GM19438 (cell line): ENCODE results near the gene GNA15.
"Not testable (repeated sequence)": the region's sequence is repeated elsewhere in the genome, so short reads cannot be mapped to it uniquely, and the experiment has no call there.

Experiments used
- ATAC-seq: cut with Tn5 transposase; IDR thresholded peaks from one replicate; pipeline ENCODE4 v1.9.1; 2021; ENCODE audit warnings: low read depth; ENCODE audit not compliant: unreplicated experiment

The GNA15 gene

DNA sequence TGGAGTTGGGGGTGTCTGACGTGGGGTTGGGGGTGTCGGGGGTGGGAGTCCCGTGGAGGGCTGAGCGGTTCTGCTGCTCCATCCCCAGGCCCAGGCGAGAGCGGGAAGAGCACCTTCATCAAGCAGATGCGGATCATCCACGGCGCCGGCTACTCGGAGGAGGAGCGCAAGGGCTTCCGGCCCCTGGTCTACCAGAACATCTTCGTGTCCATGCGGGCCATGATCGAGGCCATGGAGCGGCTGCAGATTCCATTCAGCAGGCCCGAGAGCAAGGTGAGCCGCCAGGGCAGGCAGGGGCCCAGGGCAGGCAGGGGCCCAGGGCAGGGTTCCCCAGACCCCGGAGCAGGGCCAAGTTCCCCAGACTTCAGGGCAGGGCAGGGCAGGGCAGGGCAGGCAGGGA, 12.7 kb downstream of the GNA15 start:
- no peak for ATAC-seq

DNA sequence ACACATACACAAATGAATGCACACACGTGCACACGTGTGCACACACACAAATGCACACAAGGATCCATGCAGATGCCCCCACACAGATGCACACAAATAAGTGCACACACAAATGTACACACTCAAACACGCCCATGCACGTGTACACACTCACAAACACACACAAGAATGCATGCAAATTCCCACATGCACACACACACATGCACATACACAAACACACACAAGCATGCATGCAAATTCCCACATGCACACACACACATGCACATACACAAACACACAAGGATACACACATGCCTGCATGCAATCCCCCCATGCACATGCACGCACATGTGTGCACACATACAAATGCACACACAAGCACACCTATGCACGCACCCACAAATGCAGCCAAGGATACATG, 13.3 kb downstream of the GNA15 start:
- no peak for ATAC-seq

DNA sequence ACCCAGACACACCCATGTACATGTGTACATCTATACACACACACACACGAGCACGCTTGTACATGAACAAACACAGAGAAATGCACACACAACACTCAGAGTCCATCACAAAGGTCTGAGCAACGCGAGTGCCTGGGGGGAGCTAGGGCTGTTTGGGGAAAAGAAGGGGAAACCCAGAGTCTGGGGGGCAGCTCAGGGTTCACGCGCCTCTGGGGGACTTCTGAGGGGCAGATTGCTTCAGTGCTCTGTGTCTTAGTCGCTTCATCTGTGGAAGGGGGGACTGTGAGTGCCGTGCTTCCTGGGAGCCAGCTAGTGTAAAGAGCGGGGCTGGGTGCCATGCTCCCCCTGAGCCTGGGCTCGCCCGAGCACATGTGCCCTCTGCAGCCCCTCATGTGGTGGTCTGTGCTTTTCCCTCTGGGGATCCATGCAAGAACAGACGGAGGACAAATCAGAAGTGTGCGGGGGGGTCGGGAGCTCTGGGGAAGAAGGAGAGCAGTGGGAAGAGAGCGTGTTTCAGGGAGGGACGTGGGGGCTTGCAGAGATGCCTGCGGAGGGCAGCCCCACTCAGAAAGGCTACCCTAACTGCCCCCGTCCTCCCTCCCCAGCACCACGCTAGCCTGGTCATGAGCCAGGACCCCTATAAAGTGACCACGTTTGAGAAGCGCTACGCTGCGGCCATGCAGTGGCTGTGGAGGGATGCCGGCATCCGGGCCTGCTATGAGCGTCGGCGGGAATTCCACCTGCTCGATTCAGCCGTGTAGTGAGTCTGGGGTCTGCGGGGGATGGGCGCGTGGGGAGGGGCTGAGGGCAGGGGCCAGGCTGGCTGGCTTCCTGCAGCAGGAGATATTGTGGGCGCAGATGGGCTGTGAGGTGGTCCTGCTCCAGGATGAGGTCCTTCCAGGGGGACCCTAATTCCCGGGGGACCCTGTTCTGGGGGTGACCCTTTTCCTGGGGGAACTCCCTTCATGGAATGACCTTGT, 14.0 kb downstream of the GNA15 start:
- no peak for ATAC-seq

DNA sequence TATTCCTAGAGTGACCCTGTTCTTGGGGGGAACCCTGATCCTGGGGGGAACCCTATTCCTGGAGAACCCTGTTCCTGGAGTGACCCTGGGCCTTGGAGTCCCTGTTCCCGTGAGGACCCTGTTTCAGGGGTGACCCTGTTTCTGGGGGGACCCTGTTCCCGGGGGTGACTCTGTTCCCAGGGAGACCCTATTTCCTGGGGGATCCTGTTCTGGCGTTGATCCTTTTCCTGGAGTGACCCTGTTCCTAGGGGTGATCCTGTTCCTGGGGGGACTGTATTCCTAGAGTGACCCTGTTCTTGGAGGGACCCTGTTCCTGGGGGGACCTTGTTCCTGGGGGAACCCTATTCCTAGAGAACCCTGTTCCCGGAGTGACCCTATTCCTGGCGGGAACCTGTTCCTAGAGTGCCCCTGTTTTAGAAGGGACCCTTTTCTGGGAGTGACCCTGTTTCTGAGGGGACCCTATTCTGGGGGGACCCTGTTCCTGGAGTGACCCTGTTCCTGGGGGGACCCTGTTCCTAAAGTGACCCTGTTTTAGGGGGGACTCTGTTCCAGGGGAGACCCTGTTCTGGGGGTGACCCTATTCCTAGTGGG, 15.0 kb downstream of the GNA15 start:
- ATAC-seq: no peak

DNA sequence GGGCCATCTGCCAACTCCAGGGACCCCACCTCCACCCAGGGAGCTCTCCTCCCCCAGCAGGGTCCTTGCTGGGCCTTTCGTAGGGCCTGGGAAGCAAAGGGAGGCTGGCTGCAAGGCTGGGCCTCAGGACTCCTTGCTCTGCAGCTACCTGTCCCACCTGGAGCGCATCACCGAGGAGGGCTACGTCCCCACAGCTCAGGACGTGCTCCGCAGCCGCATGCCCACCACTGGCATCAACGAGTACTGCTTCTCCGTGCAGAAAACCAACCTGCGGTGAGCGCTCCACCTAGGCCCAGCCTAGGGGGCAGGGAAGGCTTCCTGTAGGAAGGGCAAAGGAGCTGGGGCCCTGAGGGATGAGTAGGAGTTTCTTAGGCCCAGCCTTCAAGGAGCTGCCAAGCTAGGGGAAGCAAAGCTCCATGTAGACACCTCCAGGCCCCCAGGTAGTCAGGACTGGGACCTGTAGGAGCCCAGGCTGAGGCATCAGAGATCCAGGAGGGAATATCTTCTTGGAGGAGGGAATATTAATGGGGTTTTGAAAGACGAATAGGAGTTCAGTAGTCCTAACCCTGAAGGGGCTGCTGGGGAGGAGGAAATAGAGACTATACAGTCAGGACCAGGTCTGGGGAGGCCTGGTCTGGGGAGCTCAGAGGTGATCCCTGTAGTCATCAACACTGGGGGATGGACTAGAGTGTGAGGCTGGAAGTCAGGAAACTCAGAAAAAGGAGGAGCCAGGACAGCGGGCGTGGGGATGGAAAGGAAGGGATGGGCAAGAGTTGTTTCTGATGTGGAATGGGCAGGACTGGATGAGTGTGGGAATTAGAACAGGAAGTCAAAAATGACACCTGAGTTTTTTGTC, 16.0 kb downstream of the GNA15 start:
- ATAC-seq: no peak

DNA sequence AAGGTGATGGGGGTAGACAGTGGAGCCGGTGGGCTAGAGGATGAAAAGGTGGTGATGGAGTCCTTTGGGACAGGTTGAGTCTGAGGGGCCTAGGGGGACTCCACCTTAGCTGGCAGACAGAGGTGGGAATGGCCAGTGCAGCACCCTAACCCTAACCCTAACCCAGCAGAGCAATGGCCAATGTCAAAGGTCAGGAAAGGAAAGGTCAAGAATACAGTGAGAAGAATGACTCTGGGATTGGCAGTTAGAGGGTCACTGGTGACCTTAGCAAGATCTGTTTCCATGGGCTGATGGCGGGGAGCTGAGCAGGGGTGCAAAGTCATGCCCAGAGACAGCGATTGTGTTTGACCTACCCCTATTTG, 16.6 kb downstream of the GNA15 start:
- ATAC-seq: no peak

DNA sequence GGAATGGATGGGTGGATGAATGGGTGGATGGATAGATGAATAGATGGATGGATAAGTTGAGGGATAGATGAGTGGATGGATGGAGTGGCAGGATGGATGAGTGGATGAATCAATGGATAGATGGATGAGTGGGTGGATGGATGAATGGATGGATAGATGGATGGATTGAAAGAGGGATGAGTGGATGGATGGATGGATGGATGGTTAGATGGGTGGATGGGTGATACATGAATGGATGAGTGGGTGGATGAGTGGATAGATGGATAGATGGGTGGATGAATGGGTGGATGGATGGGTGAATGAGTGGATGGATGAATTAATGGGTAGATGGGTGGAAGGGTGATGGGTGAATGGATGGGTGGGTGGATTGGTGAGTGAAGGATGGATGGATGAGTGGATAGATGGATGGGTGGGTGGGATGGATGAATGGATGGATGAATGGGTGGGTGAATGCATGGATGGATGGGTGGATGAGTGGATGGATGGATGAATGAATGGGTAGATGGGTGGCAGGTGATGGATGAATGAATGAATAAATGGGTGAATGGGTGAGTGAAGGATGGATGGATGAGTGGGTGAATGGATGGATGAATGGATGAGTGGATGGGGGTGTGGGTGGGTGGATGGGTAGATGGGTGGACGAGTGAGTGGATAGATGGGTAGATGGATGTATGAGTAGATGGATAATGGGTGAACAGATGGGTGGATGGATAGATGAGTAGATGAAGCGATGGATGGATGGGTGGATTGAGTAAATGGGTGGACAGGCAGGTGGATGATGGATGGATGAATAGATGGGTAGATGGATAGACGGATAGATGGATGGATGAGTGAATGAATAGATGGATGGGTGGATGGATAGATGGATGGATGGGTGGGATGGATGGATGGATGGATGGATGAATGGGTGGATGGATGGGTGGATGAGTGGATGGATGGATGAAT, 17.7 kb downstream of the GNA15 start:
- ATAC-seq: no peak

DNA sequence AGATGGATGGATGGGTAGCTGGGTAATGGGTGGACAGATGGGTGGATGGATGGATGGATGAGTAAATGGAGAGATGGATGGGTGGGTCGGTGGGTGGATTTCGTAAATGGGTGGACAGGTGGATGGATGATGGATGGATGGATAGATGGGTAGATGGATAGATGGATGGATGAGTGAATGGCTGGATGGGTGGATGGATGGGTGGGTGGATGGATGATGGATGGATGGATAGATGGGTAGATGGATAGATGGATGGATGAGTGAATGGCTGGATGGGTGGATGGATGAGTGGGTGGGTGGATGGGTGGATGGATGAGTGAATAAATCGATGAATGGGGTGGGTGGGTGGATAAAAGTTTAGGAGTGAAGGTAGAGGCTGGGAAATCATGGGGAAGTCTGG, 18.6 kb downstream of the GNA15 start:
- not testable (repeated sequence) for ATAC-seq

DNA sequence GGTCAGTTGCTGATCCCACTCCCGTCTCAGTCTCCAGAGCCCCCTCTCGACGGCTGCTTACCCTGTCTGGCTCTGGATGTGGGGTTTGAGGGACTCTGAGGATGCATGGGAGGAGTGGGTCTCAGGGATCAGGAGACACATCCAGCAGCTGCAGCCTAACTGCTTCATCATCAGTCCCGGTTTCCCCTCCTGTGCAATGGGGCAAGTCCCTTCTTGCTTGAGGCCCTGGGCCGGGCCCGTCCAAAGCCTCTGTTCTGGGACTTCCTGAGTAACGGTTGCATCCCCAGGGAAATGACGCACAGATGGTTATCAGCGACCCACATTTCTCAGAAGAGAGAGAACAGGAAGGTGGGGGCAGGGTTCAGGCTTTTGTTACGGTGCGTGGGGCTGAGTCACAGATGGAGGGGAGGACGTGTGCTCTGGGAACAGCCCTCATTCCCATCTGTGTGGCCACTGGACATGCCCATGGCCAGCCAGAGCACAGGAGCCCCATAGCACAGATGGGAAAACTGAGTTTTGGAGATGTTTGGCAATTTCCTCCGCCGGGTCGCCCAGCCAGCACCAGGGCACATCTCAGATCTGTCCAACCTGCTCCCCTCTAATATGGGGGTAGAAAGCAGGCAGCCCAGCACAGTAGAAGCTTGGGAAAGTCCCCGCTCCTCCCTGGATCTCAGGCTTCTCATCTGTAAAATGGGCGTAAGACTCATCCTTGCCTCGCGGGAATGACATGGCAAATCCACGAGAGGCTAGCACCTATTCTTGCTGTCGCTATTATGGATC, 19.3 kb downstream of the GNA15 start:
- ATAC-seq: peak; percentile 73

DNA sequence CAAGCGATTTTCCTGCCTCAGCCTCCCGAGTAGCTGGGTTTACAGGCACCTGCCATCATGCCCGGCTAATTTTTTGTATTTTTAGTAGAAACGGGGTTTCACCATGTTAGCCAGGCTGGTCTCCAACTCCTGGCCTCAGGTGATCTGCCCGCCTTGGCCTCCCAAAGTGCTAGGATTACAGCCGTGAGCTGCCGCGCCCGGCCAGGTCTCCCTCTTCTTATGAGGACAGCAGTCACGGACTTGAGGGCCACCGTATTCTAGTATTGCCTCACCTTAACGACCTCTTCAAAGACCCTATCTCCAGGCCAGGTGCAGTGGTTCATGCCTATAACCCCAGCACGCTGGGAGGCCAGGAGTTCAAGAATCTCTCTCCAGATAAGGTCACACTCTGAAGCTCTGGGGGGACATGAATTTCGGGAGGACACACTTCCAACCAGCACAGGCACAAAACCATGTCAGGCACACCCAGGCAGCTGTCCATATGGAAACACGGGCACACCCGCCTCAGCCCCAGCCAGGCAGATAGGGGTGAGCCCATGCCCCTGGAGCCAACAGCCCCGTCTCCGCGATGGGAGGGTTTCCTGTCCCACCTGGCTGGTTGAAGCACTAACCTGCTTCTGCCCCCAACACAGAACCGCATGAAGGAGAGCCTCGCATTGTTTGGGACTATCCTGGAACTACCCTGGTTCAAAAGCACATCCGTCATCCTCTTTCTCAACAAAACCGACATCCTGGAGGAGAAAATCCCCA, 21.4 kb downstream of the GNA15 start:
- ATAC-seq: no peak

DNA sequence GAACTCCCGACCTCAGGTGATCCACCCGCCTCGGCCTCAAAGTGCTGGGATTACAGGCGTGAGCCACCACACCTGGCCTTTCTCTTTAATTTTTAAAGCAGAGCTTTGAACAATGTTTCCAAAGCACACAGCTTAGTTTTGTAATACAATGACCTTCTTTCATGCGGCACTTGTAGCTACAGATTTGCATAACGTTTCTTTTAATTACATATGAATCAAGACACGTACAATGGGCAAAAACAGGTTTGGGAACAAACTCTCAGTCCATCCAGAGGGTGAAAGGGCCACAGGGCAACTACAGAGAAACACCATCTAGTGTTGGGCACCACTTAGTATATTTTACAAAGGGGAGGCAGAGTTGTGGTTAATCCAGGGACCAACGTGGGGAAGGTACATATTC, 23.7 kb downstream of the GNA15 start:
- ATAC-seq: no peak

DNA sequence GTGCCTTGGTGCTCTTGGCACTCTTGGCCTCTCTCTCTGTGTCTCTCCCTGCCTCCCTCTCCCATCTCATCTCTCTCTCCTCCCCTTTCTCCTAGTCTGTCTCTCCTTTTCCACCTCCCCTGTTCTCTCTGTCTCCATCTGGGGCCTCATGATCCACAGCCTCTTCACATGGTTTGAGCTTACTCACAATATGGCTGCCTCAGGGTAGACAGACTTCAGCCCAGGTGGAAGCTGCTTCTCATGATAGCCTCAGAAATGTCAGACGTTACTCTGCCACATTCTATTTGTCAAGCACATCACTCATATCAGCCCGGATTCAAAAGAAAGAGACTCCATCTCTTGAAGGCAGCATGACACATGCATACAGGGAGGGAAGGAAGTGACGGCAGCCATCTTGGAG, 24.4 kb downstream of the GNA15 start:
- no peak for ATAC-seq

DNA sequence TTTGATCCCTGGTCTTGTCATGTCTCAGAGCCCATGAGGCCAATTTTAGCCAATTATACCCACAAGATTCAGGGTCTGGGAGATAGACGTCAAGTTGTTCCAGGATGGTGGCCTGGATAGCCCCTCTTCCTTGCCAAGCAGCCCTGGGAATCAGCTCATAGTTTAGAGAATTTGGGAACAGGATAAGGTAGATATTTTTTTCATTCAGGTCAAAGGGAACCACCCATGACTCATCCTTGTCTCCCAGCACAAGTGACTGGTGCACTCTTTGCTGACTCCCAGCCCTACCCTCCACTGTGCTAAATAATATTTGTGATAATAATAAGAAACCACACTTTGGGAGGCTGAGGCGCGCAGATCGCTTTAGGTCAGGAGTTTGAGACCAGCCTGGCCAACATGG, 25.6 kb downstream of the GNA15 start:
- no peak for ATAC-seq

DNA sequence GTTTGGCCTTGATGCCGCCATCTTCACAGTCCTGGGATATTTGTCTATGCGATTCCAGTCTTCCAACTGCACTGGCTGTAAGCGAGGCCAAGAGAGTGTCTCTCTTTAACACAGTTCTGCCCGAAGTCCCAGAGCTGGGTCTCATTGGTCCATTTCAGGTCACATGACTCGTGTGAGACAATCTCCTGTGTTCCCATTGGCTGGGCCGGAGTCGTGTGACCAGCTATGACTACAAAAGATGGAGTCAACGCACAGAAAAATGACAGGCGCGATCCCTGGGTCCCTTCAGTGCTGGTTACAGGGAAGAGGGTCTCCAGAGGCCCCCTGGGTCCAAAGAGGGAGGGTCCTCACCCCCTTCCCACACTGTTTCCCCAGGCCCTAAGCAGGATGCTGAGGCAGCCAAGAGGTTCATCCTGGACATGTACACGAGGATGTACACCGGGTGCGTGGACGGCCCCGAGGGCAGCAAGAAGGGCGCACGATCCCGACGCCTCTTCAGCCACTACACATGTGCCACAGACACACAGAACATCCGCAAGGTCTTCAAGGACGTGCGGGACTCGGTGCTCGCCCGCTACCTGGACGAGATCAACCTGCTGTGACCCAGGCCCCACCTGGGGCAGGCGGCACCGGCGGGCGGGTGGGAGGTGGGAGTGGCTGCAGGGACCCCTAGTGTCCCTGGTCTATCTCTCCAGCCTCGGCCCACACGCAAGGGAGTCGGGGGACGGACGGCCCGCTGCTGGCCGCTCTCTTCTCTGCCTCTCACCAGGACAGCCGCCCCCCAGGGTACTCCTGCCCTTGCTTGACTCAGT, 26.8 kb downstream of the GNA15 start:
- ATAC-seq: no peak

DNA sequence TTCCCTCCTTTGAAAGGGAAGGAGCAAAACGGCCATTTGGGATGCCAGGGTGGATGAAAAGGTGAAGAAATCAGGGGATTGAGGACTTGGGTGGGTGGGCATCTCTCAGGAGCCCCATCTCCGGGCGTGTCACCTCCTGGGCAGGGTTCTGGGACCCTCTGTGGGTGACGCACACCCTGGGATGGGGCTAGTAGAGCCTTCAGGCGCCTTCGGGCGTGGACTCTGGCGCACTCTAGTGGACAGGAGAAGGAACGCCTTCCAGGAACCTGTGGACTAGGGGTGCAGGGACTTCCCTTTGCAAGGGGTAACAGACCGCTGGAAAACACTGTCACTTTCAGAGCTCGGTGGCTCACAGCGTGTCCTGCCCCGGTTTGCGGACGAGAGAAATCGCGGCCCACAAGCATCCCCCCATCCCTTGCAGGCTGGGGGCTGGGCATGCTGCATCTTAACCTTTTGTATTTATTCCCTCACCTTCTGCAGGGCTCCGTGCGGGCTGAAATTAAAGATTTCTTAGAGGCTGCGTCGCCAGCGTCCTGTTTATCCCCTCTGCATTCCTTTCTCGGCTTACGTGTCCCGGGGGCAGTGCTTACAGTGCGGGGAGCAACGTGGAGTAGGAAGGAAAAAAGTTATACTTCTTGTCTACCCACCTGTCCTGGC, 27.5 kb downstream of the GNA15 start:
- ATAC-seq: no peak

DNA sequence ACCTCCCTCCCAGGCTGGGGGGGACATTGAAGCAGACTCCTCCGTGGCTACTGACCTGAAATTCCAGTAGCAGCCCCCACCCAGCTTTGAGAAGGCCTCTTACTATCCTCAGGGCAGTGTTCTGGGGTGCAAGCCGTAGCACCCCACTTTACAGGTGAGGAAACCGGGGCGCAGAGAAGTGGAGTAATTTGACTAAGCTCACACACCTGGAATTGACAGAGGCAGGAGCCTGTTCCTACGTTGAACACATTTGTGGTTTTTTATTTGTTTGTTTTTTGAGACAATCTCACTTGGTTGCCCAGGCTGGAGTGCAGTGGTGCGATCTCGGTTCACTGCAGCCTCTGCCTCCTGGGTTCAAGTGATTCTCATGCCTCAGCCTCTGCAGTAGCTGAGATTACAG, 28.1 kb downstream of the GNA15 start:
- ATAC-seq: no peak

DNA sequence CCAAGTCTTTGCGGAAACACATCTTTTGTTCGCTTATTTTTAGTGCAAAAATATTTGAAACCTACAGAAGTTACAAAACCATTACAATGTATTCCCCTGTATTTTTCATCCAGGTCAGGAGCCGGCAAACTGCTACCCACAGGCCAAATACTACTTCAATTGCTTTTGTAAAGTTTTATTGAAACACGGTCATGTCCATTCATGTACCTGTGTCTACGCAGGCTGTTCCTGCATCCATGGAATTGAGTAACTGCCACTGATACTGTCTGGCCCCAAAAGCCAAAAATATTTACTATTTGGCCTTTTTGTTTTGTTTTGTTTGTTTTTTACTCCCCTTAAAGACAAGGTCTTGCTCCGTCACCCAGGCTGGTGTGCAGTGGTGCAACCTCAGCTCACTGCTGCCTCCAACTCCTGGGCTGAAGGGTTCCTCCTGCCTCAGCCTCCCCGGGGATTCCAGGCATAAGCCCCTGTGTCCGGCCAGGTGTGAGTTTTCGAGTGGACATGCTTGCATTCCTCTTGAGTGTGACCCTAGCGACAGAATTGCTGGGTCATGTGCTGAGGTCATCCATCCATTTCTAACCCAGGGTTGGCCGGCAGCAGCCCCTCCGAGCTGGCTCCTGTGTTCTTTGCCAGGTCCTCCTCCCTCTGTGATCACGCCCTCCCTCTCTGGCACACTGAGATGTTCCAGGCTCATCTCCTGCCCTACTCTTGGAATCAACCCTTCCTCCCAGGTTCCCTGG, 31.9 kb downstream of the GNA15 start:
- no peak for ATAC-seq
